GM12874 (cell line): ENCODE measurements around the gene RAI1.

Experiments used
- CTCF ChIP-seq: IDR thresholded peaks from 2 replicates; pipeline ENCODE4 v1.5.1; 2011; ENCODE audit warnings: low read depth, mild to moderate bottlenecking, control low read depth, low read length, moderate library complexity; ENCODE audit not compliant: insufficient read depth

Gene RAI1

GRCh38 chr17:17645961-17646360, 35.3 kb upstream of the RAI1 start:
- TF ChIP-seq CTCF = no peak

GRCh38 chr17:17647524-17648178, 33.6 kb upstream of the RAI1 start:
- TF ChIP-seq CTCF = no peak

GRCh38 chr17:17648762-17649161, 32.5 kb upstream of the RAI1 start:
- TF ChIP-seq CTCF = no peak

GRCh38 chr17:17650959-17651358, 30.3 kb upstream of the RAI1 start:
- no peak for TF ChIP-seq CTCF

GRCh38 chr17:17653343-17653742, 27.9 kb upstream of the RAI1 start:
- no peak for TF ChIP-seq CTCF

- no peak for TF ChIP-seq CTCF
Observed at GRCh38 chr17:17659340-17659739, 21.9 kb upstream of the RAI1 start.

GRCh38 chr17:17661134-17661533, 20.1 kb upstream of the RAI1 start:
- no peak for TF ChIP-seq CTCF
